GM23338 (cell line): ENCODE measurements around the gene DAPK1. TPM values are rescaled to one million over a fixed set of nuclear protein-coding genes. Genes with fewer than 3 reads are reported as not detected.

Experiments
- ATAC-seq: fragments of 200-7000 bp; cut with Tn5 transposase; 3 replicates; pipeline ENCODE4 v1.9.1; 2020
- DNase-seq: peaks from one replicate; pipeline ENCODE4 v3.0.0-alpha.2; 2015; ENCODE audit warnings: low spot score
- H2AFZ ChIP-seq: fragments of 200-600 bp; sonication (generic); 2 replicates; pipeline ENCODE4 v1.8.0; 2016; ENCODE audit warnings: antibody characterized with exemption, mild to moderate bottlenecking, moderate library complexity
- H3F3A ChIP-seq: fragments of 200-600 bp; sonication (generic); replicated peaks from 2 replicates; pipeline ENCODE4 v1.8.0; 2017; ENCODE audit warnings: antibody characterized with exemption, mixed run types, low read depth
- H3K27ac ChIP-seq: fragments of 200-600 bp; sonication (generic); 2 replicates; pipeline ENCODE4 v1.6.1; 2016; ENCODE audit warnings: low read depth
- H3K27me3 ChIP-seq: fragments of 200-600 bp; sonication (generic); 2 replicates; pipeline ENCODE4 v1.8.0; 2016; ENCODE audit warnings: mild to moderate bottlenecking, mixed run types, moderate library complexity; ENCODE audit not compliant: insufficient read depth
- H3K36me3 ChIP-seq: fragments of 200-600 bp; sonication (generic); 2 replicates; pipeline ENCODE4 v1.8.0; 2016; ENCODE audit warnings: mild to moderate bottlenecking; ENCODE audit not compliant: insufficient read depth
- H3K4me1 ChIP-seq: fragments of 200-600 bp; sonication (generic); 2 replicates; pipeline ENCODE4 v1.8.0; 2016; ENCODE audit warnings: mild to moderate bottlenecking, moderate library complexity; ENCODE audit not compliant: insufficient read depth
- H3K4me2 ChIP-seq: fragments of 200-600 bp; sonication (generic); 2 replicates; pipeline ENCODE4 v1.7.1; 2017; ENCODE audit warnings: mixed run types
- H3K4me3 ChIP-seq: fragments of 200-600 bp; sonication (generic); 2 replicates; pipeline ENCODE4 v1.6.1; 2016; ENCODE audit warnings: mixed run types
- H3K79me2 ChIP-seq: fragments of 200-600 bp; sonication (generic); replicated peaks from 2 replicates; pipeline ENCODE4 v1.8.0; 2017; ENCODE audit warnings: mild to moderate bottlenecking; ENCODE audit not compliant: insufficient read depth
- H3K9me2 ChIP-seq: fragments of 200-600 bp; sonication (generic); 2 replicates; pipeline ENCODE4 v1.8.0; 2017; ENCODE audit not compliant: insufficient read depth
- H4K20me1 ChIP-seq: fragments of 200-600 bp; sonication (generic); replicated peaks from 2 replicates; pipeline ENCODE4 v1.8.0; 2017; ENCODE audit warnings: mild to moderate bottlenecking; ENCODE audit not compliant: insufficient read depth
- H3K27ac Mint-ChIP-seq: 2 replicates; pipeline ENCODE4 v1.8.0; 2020; ENCODE audit warnings: inconsistent platforms, mild to moderate bottlenecking, moderate library complexity, mixed read lengths
- H3K27me3 Mint-ChIP-seq: 3 replicates; pipeline ENCODE4 v1.8.0; 2022; ENCODE audit warnings: low read depth, mild to moderate bottlenecking, moderate library complexity, mixed read lengths, inconsistent platforms; ENCODE audit not compliant: insufficient read depth, poor library complexity
- H3K36me3 Mint-ChIP-seq: 3 replicates; pipeline ENCODE4 v1.8.0; 2021; ENCODE audit warnings: low read depth, mild to moderate bottlenecking, inconsistent platforms, moderate library complexity, mixed read lengths
- H3K4me1 Mint-ChIP-seq: 3 replicates; pipeline ENCODE4 v1.8.0; 2020; ENCODE audit warnings: mild to moderate bottlenecking, inconsistent platforms, mixed read lengths
- H3K4me3 Mint-ChIP-seq: 3 replicates; pipeline ENCODE4 v1.8.0; 2021; ENCODE audit warnings: moderate library complexity, mild to moderate bottlenecking, inconsistent platforms, mixed read lengths
- H3K9me3 Mint-ChIP-seq: 3 replicates; pipeline ENCODE4 v1.8.0; 2020; ENCODE audit warnings: moderate library complexity, mild to moderate bottlenecking, inconsistent platforms, mixed read lengths
- JUNB ChIP-seq: IDR thresholded peaks from one replicate; pipeline ENCODE4 v1.6.1; 2016; ENCODE audit warnings: antibody characterized with exemption; ENCODE audit not compliant: unreplicated experiment
- ZNF114 ChIP-seq: fragments of 250-450 bp; sonication (Bioruptor Pico); IDR thresholded peaks from 2 replicates; pipeline ENCODE4 v1.5.0; 2020; ENCODE audit warnings: mild to moderate bottlenecking, moderate library complexity
- ZNF462 ChIP-seq: fragments of 250-450 bp; sonication (Bioruptor Pico); IDR thresholded peaks from 2 replicates; pipeline ENCODE4 v1.5.0; 2020; ENCODE audit warnings: mild to moderate bottlenecking, moderate library complexity
- polyA plus RNA-seq: library from polyadenylated mRNA; unstranded; fragments of >200 nt; fragmentation: Nextera tagmentation; extraction: Ambion mirVana; gene quantifications from 2 replicates; pipeline ENCODE4 v1.2.1, GENCODE V29; 2016
- total RNA-seq: library from RNA; depleted of rRNA; stranded (reverse); fragments of >200 nt; shearing (Covaris generic); gene quantifications from 2 replicates; pipeline ENCODE4 v1.2.3, GENCODE V29; 2014
- TF ChIP-seq, protein P1 (sequence below): IDR thresholded peaks from 2 replicates; pipeline ENCODE4 v1.6.1; 2016; ENCODE audit warnings: antibody characterized with exemption
- TF ChIP-seq, protein P2 (sequence below), 2 experiments: fragments of 200-600 bp in 1 of 2; sonication (generic) in 1 of 2; conservative IDR thresholded peaks; 2 replicates each; pipeline versions ENCODE4 v1.5.1 to v1.6.1; 2016 to 2017; ENCODE audit warnings: antibody characterized with exemption in 2 of 2, low read depth in 2 of 2, mild to moderate bottlenecking in 2 of 2, moderate library complexity in 1 of 2

Gene DAPK1
- total and polyA plus RNA-seq, 2 experiments from 2014 or later = 37.0 to 134 TPM

DNA sequence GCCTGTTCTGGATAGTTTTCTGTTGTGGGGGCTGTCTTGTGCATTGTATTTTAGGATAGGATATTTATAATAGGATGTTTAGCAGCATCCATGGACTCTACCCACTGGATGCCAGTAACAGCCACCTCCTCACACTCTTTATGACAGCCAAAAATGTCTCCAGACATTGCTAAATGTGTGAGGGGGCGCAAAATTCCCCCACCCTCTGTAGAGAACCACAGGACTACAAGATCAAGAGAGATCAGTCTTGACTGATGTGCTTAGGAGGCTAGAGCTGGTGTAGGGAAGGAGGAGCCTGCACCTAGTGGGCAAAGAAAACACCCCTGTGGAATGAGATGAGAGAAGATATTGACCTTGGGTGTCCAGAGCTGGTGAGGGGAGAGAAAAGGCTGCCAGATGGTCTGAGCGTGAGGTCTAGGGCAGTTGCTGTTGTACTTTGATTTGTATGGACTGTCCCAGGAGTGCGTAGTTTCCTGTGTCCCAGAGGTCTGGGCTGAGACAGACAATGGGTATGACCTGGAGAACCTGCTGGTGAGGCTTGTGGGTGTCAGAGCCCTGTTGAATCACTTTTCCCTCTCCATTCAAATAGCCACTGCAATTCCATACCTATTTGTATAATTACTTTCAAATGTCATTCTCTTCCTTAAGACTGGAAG is 16.3 kb downstream of the DAPK1 start (continued):
- TF ChIP-seq ZNF462 (CRISPR knock-in tag) (no peak), ZNF114 (CRISPR knock-in tag) (no peak), JUNB (no peak)
- TF ChIP-seq, protein P1, sequence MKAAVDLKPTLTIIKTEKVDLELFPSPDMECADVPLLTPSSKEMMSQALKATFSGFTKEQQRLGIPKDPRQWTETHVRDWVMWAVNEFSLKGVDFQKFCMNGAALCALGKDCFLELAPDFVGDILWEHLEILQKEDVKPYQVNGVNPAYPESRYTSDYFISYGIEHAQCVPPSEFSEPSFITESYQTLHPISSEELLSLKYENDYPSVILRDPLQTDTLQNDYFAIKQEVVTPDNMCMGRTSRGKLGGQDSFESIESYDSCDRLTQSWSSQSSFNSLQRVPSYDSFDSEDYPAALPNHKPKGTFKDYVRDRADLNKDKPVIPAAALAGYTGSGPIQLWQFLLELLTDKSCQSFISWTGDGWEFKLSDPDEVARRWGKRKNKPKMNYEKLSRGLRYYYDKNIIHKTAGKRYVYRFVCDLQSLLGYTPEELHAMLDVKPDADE = no peak

DNA sequence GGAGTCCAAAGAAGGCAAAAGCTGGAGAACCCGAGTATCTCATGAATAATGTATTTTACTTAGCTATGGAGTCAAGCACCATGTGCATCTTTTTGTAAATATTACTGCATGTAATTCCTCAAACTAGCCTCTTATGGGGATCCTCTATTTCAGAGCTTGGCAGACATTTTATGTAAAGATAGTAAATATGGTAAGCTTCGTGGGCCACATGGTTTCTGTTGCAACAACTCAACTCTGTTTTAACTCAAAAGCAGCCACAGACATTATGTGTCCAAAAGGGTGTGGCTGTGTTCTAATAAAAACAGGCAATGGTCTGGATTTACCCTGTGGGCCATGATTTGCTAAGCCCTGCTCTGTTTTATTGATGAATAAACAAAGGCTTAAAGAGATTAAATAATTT is 17.3 kb downstream of the DAPK1 start:
- no peak for DNase-seq
- Mint-ChIP-seq H3K27ac (peak overlapping the region; percentile 83; the same call in 1 of the 2 replicates), H3K9me3 (no peaks in the 10 kb centered on the region), H3K4me3 (no peak overlapping the region), H3K4me1 (peaks cover 67% of the 10 kb centered on the region), H3K36me3 (peaks cover 70% of the 10 kb centered on the region), H3K27me3 (peaks cover 20% of the 10 kb centered on the region)
- ATAC-seq = no peak
- no peak overlapping the region for H3K27ac ChIP-seq
- H3F3A ChIP-seq = 0 out of 2 replicates have a peak, but pooled peaks cover 8% of the 10 kb centered on the region
- H3K4me2 ChIP-seq = no peak overlapping the region
- no peaks in the 10 kb centered on the region for H3K9me2 ChIP-seq
- peaks cover 43% of the 10 kb centered on the region for H3K4me1 ChIP-seq
- H3K79me2 ChIP-seq = peaks cover 98% of the 10 kb centered on the region
- H4K20me1 ChIP-seq = peaks cover 33% of the 10 kb centered on the region
- no peak overlapping the region for H3K4me3 ChIP-seq
- H3K36me3 ChIP-seq = peaks cover 25% of the 10 kb centered on the region
- H3K27me3 ChIP-seq = no peaks in the 10 kb centered on the region
- H2AFZ ChIP-seq = no peak overlapping the region
- TF ChIP-seq, protein P2, sequence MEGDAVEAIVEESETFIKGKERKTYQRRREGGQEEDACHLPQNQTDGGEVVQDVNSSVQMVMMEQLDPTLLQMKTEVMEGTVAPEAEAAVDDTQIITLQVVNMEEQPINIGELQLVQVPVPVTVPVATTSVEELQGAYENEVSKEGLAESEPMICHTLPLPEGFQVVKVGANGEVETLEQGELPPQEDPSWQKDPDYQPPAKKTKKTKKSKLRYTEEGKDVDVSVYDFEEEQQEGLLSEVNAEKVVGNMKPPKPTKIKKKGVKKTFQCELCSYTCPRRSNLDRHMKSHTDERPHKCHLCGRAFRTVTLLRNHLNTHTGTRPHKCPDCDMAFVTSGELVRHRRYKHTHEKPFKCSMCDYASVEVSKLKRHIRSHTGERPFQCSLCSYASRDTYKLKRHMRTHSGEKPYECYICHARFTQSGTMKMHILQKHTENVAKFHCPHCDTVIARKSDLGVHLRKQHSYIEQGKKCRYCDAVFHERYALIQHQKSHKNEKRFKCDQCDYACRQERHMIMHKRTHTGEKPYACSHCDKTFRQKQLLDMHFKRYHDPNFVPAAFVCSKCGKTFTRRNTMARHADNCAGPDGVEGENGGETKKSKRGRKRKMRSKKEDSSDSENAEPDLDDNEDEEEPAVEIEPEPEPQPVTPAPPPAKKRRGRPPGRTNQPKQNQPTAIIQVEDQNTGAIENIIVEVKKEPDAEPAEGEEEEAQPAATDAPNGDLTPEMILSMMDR (conservative IDR thresholded peaks at IDR 0.05; ENCODE audit: low read depth in 2 of 2) = no peak
- no peak for TF ChIP-seq ZNF462 (CRISPR knock-in tag)
